Stimulated activated CD4-positive, alpha-beta T cell treated with anti-CD3 and anti-CD28 coated beads, Interleukin-4, amount 100 ng/mL, for 24 hours (primary cell): ENCODE measurements around the gene GNB5.
"Not testable (repeated sequence)": the region's sequence is repeated elsewhere in the genome, so short reads cannot be mapped to it uniquely, and the experiment has no call there.

ENCODE experiments used
- DNase-seq: peaks from one replicate; pipeline ENCODE4 v3.0.0-alpha.2; 2020

Gene GNB5

DNA sequence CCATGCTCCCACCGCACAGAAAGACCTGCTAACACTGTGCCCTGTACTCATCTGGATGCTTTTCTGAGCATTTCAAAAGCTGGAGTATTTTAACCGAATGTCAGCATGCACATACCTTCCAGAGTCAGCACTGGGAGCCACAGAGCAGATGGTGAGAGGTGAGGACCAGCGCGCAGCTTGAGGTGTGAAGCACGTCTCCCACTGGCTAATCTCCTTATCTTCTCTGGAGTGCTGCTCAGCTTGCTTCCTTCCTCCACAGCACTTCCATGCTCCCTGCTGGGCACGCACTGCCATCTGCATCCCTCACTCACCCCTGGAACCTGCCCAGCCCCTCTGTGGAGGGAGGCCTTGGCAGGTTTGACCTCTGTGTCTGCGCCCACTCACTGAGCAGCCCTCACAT, at the start of gene GNB5:
TSS of gene GNB5 (minus strand) at position 186 of the 400 bp plus-strand sequence. CDS start 6,716 bp downstream, outside the sequence.
- DNase-seq = no peak

DNA sequence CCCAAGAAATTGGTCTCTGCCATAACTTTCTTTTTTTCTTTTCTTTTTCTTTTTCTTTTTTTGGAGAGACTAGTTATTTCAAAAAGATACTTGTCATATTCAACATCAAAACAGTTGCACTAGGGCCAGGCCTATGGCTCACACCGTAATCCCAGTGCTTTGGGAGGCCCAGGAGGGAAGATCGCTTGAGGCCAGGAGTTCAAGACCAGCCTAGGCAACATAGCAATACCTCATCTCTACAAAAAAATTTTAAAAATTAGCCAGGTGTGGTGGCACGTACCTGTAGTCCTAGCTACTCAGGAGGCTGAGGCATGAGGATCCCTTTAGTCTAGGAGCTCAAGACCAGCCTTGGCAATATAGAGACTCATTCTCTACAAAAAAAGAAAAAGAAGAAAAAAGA, 49.0 kb upstream of the GNB5 start:
- no peak for DNase-seq

- not testable (repeated sequence) for DNase-seq
These were observed 47.9 kb upstream of the GNB5 start for GRCh38 chr15:52238989-52239525.

GRCh38 chr15:52238149-52238548, 47.0 kb upstream of the GNB5 start:
- DNase-seq = no peak

GRCh38 chr15:52236013-52236412, 44.8 kb upstream of the GNB5 start:
- DNase-seq = no peak

DNA sequence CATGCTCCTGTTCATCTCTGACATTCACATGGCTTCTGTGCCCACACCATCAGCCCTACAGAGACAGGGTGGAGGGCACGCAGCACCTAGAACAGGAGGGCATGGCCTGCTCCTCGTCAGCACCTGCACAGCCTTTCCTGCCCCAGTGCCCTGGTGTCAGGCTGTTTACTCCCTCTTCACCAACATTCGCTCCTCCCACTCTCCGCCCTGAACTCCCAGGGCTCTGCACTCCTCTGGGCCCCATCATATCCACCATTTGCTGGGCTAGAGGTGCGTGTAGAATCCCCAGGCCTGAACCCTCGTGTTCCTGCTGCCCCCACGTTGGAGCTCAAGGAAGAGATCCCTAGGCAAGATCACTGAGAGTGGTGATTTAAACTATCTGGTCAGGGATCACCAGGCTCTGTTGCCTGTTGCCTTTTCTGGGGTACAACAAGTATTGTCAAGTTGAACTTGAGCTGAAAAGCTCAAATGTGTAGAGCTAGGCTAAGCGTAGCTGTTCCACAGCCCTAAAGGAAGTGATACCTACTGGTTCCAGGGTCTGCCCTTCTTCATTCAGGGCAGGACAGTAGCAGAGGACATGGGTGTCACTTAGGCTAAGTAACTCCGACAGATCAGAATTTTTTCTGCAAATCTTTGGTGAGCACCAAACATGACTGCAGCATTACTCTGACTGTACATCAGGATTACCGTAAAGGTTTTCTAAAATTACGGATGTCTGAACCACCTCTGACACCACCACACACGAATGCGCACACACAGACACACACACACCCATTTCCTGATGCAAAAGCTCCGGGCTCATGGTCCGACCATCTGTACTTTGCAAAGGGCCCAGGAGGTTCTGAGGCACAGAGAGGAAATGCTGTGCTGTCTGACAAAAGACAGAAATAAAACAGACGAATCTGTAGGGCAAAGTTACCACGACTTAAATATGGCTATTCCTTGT, 43.7 kb upstream of the GNB5 start:
- peak; percentile 30 for DNase-seq

- DNase-seq = no peak
These were observed 42.2 kb upstream of the GNB5 start for GRCh38 chr15:52233405-52233804.

- DNase-seq = no peak
These were observed 41.1 kb upstream of the GNB5 start for GRCh38 chr15:52232327-52232726.

DNA sequence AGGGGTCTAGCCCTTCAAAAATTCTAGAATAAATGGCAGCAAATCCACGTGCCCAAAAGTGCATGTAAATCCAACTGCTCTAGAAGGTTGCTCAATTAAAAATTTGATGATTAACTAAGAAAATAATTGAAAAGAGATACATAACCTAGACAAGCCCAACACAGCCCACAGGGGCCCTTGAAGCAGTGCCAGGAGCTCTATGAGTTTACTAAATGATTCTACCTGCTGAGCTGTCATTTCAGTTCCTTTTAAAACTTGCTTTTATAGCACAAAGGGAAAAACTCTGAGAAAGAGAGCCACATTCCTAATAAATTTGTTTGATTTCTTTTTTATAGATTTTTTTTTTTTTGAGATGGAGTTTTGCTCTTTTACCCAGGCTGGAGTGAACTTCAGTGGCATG, 38.9 kb upstream of the GNB5 start:
- DNase-seq = no peak

- DNase-seq = no peak
These were observed 37.7 kb upstream of the GNB5 start for GRCh38 chr15:52228921-52229320.

DNA sequence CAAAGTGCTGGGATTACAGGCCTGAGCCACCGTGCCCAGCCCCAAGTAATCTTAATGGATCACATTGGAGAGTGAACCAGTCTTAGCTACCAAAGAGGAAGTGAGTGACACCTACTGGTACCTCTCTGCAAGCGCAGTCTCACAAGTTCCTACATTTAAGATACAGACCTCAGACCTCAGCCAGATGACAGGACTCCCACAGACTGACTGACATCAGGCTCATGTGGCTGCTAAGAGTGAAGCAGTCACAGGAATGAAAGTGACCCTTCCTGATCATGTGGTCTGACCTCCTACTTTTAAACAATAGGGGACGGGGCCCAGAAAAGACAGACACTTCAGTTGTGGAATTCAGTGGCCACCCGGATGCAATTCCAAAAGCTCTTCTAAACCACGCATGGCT, 36.3 kb upstream of the GNB5 start:
- peak; percentile 73 for DNase-seq

DNA sequence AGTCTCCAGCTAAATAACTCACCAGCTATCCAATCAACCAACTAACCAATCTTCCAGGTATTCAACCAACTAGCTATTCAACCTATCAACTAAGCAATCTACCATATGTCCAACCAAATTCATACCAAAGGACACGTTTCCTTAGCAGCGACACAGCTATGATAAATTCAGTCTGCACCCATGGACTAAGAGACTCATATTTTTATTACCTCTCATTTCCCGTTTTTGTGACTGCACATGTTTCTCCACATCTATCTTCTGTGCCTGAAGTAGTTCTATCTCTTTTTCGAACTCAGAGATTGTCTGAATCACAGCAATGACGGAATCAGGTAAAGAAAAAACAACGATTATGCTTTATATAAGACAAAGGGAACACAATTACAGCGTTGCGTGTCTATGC, 34.0 kb upstream of the GNB5 start:
- DNase-seq = no peak

- no peak for DNase-seq
These were observed 33.0 kb upstream of the GNB5 start for GRCh38 chr15:52224211-52224610.

- no peak for DNase-seq
These were observed 30.5 kb upstream of the GNB5 start for GRCh38 chr15:52221730-52222129.

GRCh38 chr15:52220937-52221660, 29.9 kb upstream of the GNB5 start:
- DNase-seq = no peak

DNA sequence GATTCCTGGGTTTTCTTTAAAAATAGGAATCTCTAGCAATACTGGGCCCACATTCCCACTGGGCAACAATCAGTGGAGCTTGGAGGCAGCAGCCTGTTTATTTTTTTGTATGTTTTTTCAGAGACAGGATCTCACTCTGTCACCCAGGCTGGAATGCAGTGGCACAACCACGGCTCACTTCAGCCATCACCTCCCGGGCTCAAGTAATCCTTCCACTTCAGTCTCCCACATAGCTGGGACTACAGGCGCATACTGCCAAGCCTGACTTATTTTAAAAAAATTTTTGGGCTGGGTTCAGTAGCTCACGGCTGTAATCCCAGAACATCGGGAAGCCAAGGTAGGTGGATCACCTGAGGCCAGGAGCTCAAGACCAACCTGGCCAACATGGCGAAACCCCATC, 29.1 kb upstream of the GNB5 start:
- no peak for DNase-seq

- no peak for DNase-seq
These were observed 27.6 kb upstream of the GNB5 start for GRCh38 chr15:52218816-52219215.

GRCh38 chr15:52218371-52218770, 27.2 kb upstream of the GNB5 start:
- no peak for DNase-seq

- no peak for DNase-seq
These were observed 26.0 kb upstream of the GNB5 start for GRCh38 chr15:52217186-52217585.

DNA sequence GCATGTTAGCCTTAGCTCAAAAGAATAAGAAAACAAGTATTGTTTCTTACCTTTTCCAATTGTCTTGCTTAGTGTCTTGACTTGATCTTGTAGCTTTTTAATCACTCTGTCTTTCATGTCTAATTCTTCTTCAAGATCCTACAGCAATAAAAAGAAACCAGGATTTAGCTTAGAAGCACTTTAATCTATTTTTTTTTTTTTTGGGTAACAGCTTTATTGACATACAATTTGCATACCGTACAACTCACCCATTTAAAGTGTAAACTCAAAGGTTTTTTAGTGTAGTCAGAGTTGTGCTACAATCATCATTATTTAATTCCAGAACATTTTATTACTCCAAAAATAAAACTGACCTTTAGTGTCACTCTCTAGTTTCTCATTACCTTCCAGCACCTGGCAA, 23.4 kb upstream of the GNB5 start:
- DNase-seq = no peak

- no peak for DNase-seq
These were observed 22.0 kb upstream of the GNB5 start for GRCh38 chr15:52213206-52213605.

- peak; percentile 73 for DNase-seq
These were observed 17.2 kb upstream of the GNB5 start for GRCh38 chr15:52208306-52208946.

DNA sequence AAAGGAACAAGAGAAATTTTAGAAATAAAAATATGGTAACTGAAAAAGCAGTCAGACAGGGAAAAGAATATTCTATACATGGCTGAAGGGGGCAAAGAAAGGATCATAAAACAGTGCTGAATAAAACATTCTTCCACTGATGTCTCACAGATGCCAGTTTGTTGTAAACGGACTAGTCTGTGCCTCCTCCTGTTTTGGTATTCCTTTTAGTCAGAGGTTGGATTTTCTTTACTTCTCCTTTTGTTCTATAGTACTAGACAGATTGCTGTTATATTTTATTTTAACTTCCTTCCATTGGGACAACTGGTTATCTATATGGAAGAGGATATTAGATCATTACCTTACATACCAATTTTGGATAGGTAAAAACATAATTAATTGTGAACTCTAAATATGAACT, 16.0 kb upstream of the GNB5 start:
- no peak for DNase-seq
